ENCODE measurements around the gene LIMA1. TPM values are rescaled to one million over a fixed set of nuclear protein-coding genes. Genes with fewer than 3 reads are reported as not detected.

LIMA1 gene
- total RNA-seq, 1 donor from 2014 or later, result 96.0 TPM

DNA sequence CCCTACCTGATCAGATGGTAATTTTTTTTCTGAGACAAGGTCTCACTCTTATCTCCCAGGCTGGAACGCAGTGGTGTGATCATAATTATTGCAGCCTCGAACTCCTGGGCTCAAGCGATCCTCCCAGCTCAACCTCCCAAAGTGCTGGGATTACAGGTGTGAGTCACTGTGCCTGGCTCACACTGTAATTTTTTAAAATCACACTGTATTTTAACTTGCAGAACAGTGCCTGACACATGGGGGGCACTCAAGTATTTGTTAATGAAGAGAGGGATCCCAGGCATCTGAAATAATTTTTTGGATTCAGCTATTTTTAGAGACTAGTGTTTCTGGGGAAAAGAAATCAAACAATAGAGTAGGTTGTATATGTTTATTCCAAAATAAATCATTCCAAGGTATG, 21.7 kb downstream of the LIMA1 start:
- H3K4me3 ChIP-seq (ENCODE audit: low read depth, low read length), result no peak overlapping the region
- TF ChIP-seq, protein P1, sequence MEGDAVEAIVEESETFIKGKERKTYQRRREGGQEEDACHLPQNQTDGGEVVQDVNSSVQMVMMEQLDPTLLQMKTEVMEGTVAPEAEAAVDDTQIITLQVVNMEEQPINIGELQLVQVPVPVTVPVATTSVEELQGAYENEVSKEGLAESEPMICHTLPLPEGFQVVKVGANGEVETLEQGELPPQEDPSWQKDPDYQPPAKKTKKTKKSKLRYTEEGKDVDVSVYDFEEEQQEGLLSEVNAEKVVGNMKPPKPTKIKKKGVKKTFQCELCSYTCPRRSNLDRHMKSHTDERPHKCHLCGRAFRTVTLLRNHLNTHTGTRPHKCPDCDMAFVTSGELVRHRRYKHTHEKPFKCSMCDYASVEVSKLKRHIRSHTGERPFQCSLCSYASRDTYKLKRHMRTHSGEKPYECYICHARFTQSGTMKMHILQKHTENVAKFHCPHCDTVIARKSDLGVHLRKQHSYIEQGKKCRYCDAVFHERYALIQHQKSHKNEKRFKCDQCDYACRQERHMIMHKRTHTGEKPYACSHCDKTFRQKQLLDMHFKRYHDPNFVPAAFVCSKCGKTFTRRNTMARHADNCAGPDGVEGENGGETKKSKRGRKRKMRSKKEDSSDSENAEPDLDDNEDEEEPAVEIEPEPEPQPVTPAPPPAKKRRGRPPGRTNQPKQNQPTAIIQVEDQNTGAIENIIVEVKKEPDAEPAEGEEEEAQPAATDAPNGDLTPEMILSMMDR (IDR thresholded peaks at IDR 0.05; ENCODE audit: insufficient read depth, low read length, poor library complexity, severe bottlenecking), result no peak
- no peak for DNase-seq (ENCODE audit: low read depth)
- no peaks in the 10 kb centered on the region for H3K27me3 ChIP-seq (ENCODE audit: control insufficient read depth, insufficient read depth, low read length)
- no peaks in the 10 kb centered on the region for H3K36me3 ChIP-seq (ENCODE audit: control insufficient read depth, insufficient read depth, low read length)

DNA sequence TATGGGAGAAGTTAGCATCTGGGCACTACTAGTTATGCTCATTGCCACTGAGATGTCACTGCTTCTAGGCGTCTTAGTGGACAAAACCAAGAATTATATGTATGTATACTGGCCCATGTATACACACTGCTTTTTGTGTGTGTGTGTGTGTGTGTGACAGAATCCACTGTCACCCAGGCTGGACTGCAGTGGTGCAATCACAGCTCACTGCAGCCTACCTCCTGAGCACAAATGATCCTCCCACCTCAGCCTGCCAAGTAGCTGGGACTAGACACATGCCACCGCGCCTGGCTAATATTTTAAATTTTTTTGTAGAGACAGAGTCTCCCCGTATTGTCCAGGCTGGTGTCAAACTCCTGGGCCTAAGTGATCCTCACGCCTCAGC, 25.2 kb downstream of the LIMA1 start:
- TF ChIP-seq, protein P1 (IDR thresholded peaks at IDR 0.05; ENCODE audit: insufficient read depth, low read length, poor library complexity, severe bottlenecking), result no peak
- no peak overlapping the region for H3K4me3 ChIP-seq (ENCODE audit: low read depth, low read length)
- H3K36me3 ChIP-seq (ENCODE audit: control insufficient read depth, insufficient read depth, low read length), result no peaks in the 10 kb centered on the region
- no peak for DNase-seq (ENCODE audit: low read depth)
- H3K27me3 ChIP-seq (ENCODE audit: control insufficient read depth, insufficient read depth, low read length), result no peaks in the 10 kb centered on the region

DNA sequence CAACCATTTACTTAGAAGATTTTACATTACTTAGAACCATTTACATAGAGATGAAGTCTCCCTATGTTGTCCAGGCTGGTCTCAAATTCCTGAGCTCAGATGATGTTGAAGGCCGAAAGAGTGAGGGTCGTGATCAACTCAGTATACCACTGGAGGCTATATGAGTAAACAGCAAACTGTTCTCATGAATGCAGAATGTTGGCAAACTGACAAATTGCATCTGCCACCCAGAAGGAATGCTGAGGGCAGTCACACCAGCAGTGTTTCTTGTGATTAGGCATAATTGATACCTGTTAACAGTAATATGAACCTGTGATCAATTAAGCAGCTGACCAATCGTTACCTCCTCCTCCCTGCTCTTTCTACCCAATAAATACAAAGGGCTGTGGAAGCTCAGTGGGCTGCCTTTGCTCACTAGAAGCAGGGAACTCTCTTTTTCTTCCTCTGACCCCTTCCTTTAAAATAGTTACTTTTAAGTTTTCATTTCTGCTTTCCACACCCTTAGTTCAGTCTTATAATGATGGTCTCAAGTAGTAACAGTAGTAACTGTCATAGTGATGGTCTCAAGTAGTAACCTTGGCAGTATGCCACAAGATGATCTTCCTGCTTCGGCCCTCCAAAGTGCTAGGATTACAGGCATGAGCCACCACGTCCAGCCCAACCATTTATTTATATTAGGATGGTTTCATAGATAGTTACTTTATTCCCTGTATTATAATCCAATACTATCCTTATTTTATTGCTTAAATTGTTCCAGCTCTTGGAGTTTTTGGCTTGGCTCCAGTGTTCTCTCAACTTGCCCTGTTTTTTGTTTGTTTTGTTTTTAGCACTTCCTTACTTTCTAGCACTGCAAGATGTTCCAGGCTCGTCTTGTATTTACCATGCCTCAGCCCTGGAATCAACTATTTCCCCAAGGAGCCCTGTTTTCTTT, 25.8 kb downstream of the LIMA1 start:
- TF ChIP-seq, protein P1 (IDR thresholded peaks at IDR 0.05; ENCODE audit: insufficient read depth, low read length, poor library complexity, severe bottlenecking), result no peak
- no peak overlapping the region for H3K4me3 ChIP-seq (ENCODE audit: low read depth, low read length)
- no peaks in the 10 kb centered on the region for H3K36me3 ChIP-seq (ENCODE audit: control insufficient read depth, insufficient read depth, low read length)
- no peak for DNase-seq (ENCODE audit: low read depth)
- no peaks in the 10 kb centered on the region for H3K27me3 ChIP-seq (ENCODE audit: control insufficient read depth, insufficient read depth, low read length)

DNA sequence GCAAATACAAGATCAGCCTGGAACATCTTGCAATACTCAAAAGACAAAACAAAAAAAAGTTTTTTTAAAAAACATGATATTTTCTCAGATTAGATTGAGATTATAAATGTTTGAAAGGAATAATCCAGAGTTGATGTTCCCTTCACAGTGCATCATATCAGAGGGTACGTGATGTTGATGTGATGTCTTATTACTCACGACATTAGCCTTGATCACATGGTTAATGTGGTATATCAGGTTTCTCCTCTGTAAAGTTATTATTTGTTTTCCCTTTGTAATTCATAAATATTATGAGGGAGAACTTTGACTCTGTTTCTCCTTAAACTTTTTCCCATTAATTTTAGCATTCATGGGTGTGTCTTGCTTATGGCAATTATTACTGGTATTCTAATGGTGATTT, 26.6 kb downstream of the LIMA1 start:
- TF ChIP-seq, protein P1 (IDR thresholded peaks at IDR 0.05; ENCODE audit: insufficient read depth, low read length, poor library complexity, severe bottlenecking), result no peak
- no peak for DNase-seq (ENCODE audit: low read depth)
- Histone ChIP-seq H3K27me3 (ENCODE audit: control insufficient read depth, insufficient read depth, low read length) (no peaks in the 10 kb centered on the region), H3K4me3 (ENCODE audit: low read depth, low read length) (no peak overlapping the region), H3K36me3 (ENCODE audit: control insufficient read depth, insufficient read depth, low read length) (no peaks in the 10 kb centered on the region)

DNA sequence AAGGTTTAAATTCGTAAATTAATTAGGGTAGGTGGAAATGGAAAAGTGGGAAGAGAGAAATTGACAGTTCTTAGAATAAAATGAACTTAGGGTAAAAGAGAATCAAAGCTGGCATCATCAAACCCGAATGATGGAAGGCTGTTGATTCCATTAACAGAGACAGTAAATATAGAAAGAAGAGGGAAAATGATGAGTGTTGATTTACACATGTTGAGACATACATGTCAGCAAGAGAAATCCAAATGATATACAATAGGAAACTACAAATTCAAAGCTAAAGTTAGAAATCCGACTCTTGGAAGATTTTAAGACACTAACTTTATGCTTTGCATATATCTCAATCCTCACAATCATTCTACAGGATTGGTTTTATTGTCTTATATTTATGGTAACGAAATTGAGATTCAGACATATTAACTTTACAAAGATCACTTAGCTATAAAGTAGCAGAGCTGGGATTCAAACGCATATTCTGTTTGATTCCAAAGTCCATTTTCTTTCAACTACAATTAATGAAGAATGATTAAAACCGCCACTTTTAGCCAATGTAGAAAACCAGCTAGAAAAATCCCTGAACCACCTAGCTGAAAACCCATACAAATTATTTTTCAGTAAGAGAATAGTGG, 30.2 kb downstream of the LIMA1 start:
- Histone ChIP-seq H3K4me3 (ENCODE audit: low read depth, low read length) (no peak overlapping the region), H3K36me3 (ENCODE audit: control insufficient read depth, insufficient read depth, low read length) (no peaks in the 10 kb centered on the region), H3K27me3 (ENCODE audit: control insufficient read depth, insufficient read depth, low read length) (no peaks in the 10 kb centered on the region)
- DNase-seq (ENCODE audit: low read depth), result no peak
- TF ChIP-seq, protein P1 (IDR thresholded peaks at IDR 0.05; ENCODE audit: insufficient read depth, low read length, poor library complexity, severe bottlenecking), result no peak
